IPS-20b (cell line): ENCODE results near the gene SEMA4F.

Experiments
- H3K27ac ChIP-seq: one replicate; pipeline ENCODE4 v1.5.1; 2013; ENCODE audit warnings: low read length
- H3K27me3 ChIP-seq: 2 replicates; pipeline ENCODE4 v1.6.1; 2013; ENCODE audit warnings: mild to moderate bottlenecking, low read length, inconsistent platforms; ENCODE audit not compliant: insufficient read depth
- H3K36me3 ChIP-seq: 2 replicates; pipeline ENCODE4 v1.6.1; 2013; ENCODE audit warnings: low read depth, mild to moderate bottlenecking, inconsistent platforms, low read length, moderate library complexity; ENCODE audit not compliant: insufficient read depth
- H3K4me1 ChIP-seq: 2 replicates; pipeline ENCODE4 v1.6.1; 2013; ENCODE audit warnings: mild to moderate bottlenecking, control low read depth, inconsistent platforms, low read length, moderate library complexity; ENCODE audit not compliant: insufficient read depth
- H3K4me3 ChIP-seq: 2 replicates; pipeline ENCODE4 v1.5.1; 2013; ENCODE audit warnings: mild to moderate bottlenecking, low read length, inconsistent platforms
- H3K9ac ChIP-seq: 2 replicates; pipeline ENCODE4 v1.6.1; 2013; ENCODE audit warnings: low read depth, mild to moderate bottlenecking, inconsistent platforms, low read length, moderate library complexity
- H3K9me3 ChIP-seq: 2 replicates; pipeline ENCODE4 v1.6.1; 2013; ENCODE audit warnings: mild to moderate bottlenecking, low read depth, low read length, inconsistent platforms; ENCODE audit not compliant: insufficient read depth

SEMA4F gene

GRCh38 chr2:74693668-74694067, 39.6 kb downstream of the SEMA4F start:
- no peaks in the 10 kb centered on the region for H3K4me1 ChIP-seq
- H3K9ac ChIP-seq: no peak overlapping the region
- no peak overlapping the region for H3K4me3 ChIP-seq
- no peaks in the 10 kb centered on the region for H3K9me3 ChIP-seq
- H3K27me3 ChIP-seq: no peaks in the 10 kb centered on the region
- H3K36me3 ChIP-seq: no peaks in the 10 kb centered on the region
- no peak overlapping the region for H3K27ac ChIP-seq

- no peak overlapping the region for H3K4me3 ChIP-seq
- H3K36me3 ChIP-seq: no peaks in the 10 kb centered on the region
- H3K9me3 ChIP-seq: no peaks in the 10 kb centered on the region
- no peaks in the 10 kb centered on the region for H3K4me1 ChIP-seq
- no peak overlapping the region for H3K27ac ChIP-seq
- H3K9ac ChIP-seq: no peak overlapping the region
- H3K27me3 ChIP-seq: no peaks in the 10 kb centered on the region
These were observed 40.2 kb downstream of the SEMA4F start for GRCh38 chr2:74694281-74694680.

- Histone ChIP-seq H3K36me3 (no peaks in the 10 kb centered on the region), H3K27ac (no peak overlapping the region), H3K9ac (no peak overlapping the region)
These were observed 41.6 kb downstream of the SEMA4F start for GRCh38 chr2:74695663-74696062.

GRCh38 chr2:74696829-74697228, 42.8 kb downstream of the SEMA4F start:
- Histone ChIP-seq H3K4me3 (no peak overlapping the region), H3K4me1 (no peaks in the 10 kb centered on the region), H3K27me3 (no peaks in the 10 kb centered on the region), H3K27ac (no peak overlapping the region), H3K9me3 (no peaks in the 10 kb centered on the region), H3K36me3 (no peaks in the 10 kb centered on the region), H3K9ac (no peak overlapping the region)

More at GRCh38 chr2:74695663-74696062, 41.6 kb downstream of the SEMA4F start:
- Histone ChIP-seq H3K9me3 (no peaks in the 10 kb centered on the region), H3K4me3 (no peak overlapping the region), H3K4me1 (no peaks in the 10 kb centered on the region), H3K27me3 (no peaks in the 10 kb centered on the region)

- H3K27me3 ChIP-seq: no peaks in the 10 kb centered on the region
- no peaks in the 10 kb centered on the region for H3K9me3 ChIP-seq
- no peak overlapping the region for H3K4me3 ChIP-seq
- no peaks in the 10 kb centered on the region for H3K4me1 ChIP-seq
- H3K27ac ChIP-seq: no peak overlapping the region
- no peak overlapping the region for H3K9ac ChIP-seq
- H3K36me3 ChIP-seq: no peaks in the 10 kb centered on the region
These were observed 46.8 kb downstream of the SEMA4F start for GRCh38 chr2:74700643-74701372.

- H3K9ac ChIP-seq: no peak overlapping the region
- no peaks in the 10 kb centered on the region for H3K36me3 ChIP-seq
- no peak overlapping the region for H3K27ac ChIP-seq
- H3K4me3 ChIP-seq: no peak overlapping the region
- H3K4me1 ChIP-seq: no peaks in the 10 kb centered on the region
- no peaks in the 10 kb centered on the region for H3K9me3 ChIP-seq
- H3K27me3 ChIP-seq: no peaks in the 10 kb centered on the region
These were observed 48.1 kb downstream of the SEMA4F start for GRCh38 chr2:74702001-74702715.

- Histone ChIP-seq H3K9ac (no peak overlapping the region), H3K27ac (no peak overlapping the region), H3K27me3 (no peaks in the 10 kb centered on the region), H3K4me1 (no peaks in the 10 kb centered on the region), H3K4me3 (no peak overlapping the region), H3K36me3 (no peaks in the 10 kb centered on the region), H3K9me3 (no peaks in the 10 kb centered on the region)
These were observed 49.3 kb downstream of the SEMA4F start for GRCh38 chr2:74703373-74703772.

- no peak overlapping the region for H3K9ac ChIP-seq
- H3K4me1 ChIP-seq: no peaks in the 10 kb centered on the region
- H3K4me3 ChIP-seq: no peak overlapping the region
- no peaks in the 10 kb centered on the region for H3K36me3 ChIP-seq
- no peaks in the 10 kb centered on the region for H3K27me3 ChIP-seq
- no peaks in the 10 kb centered on the region for H3K9me3 ChIP-seq
- H3K27ac ChIP-seq: no peak overlapping the region
These were observed 50.2 kb downstream of the SEMA4F start for GRCh38 chr2:74704216-74704615.

- Histone ChIP-seq H3K27me3 (no peaks in the 10 kb centered on the region), H3K27ac (no peak overlapping the region), H3K4me3 (no peak overlapping the region), H3K9me3 (no peaks in the 10 kb centered on the region), H3K9ac (no peak overlapping the region), H3K36me3 (no peaks in the 10 kb centered on the region), H3K4me1 (no peaks in the 10 kb centered on the region)
These were observed 52.7 kb downstream of the SEMA4F start for GRCh38 chr2:74706741-74707140.

GRCh38 chr2:74707837-74708236, 53.8 kb downstream of the SEMA4F start:
- H3K36me3 ChIP-seq: no peaks in the 10 kb centered on the region
- no peaks in the 10 kb centered on the region for H3K4me1 ChIP-seq
- H3K9ac ChIP-seq: no peak overlapping the region
- H3K27ac ChIP-seq: no peak overlapping the region
- H3K4me3 ChIP-seq: no peak overlapping the region
- no peaks in the 10 kb centered on the region for H3K27me3 ChIP-seq
- H3K9me3 ChIP-seq: no peaks in the 10 kb centered on the region

GRCh38 chr2:74708296-74708695, 54.2 kb downstream of the SEMA4F start:
- Histone ChIP-seq H3K27me3 (no peaks in the 10 kb centered on the region), H3K4me1 (no peaks in the 10 kb centered on the region), H3K4me3 (no peak overlapping the region), H3K9ac (no peak overlapping the region), H3K27ac (no peak overlapping the region), H3K36me3 (no peaks in the 10 kb centered on the region), H3K9me3 (no peaks in the 10 kb centered on the region)

GRCh38 chr2:74708883-74709282, 54.8 kb downstream of the SEMA4F start:
- Histone ChIP-seq H3K4me3 (no peak overlapping the region), H3K9me3 (no peaks in the 10 kb centered on the region), H3K27ac (no peak overlapping the region), H3K9ac (no peak overlapping the region), H3K27me3 (no peaks in the 10 kb centered on the region), H3K36me3 (no peaks in the 10 kb centered on the region), H3K4me1 (no peaks in the 10 kb centered on the region)
